T follicular helper cell (primary cell): ENCODE data around the gene SRXN1.
A peak's percentile ranks its signal among the peaks of the same experiment; 100 is the strongest.
"Not testable (repeated sequence)": the region's sequence is repeated elsewhere in the genome, so short reads cannot be mapped to it uniquely, and the experiment has no call there.

ENCODE experiments used
- DNase-seq: peaks from one replicate; pipeline ENCODE4 v3.0.0-alpha.2; 2020; ENCODE audit warnings: low read depth
- total RNA-seq, 2 experiments: gene quantifications; one replicate each; lab custom pipeline; 2026; lab: John Stamatoyannopoulos, UW

Gene SRXN1
- total RNA-seq = 0.06 to 0.35 reads per million in 2 experiments

DNA sequence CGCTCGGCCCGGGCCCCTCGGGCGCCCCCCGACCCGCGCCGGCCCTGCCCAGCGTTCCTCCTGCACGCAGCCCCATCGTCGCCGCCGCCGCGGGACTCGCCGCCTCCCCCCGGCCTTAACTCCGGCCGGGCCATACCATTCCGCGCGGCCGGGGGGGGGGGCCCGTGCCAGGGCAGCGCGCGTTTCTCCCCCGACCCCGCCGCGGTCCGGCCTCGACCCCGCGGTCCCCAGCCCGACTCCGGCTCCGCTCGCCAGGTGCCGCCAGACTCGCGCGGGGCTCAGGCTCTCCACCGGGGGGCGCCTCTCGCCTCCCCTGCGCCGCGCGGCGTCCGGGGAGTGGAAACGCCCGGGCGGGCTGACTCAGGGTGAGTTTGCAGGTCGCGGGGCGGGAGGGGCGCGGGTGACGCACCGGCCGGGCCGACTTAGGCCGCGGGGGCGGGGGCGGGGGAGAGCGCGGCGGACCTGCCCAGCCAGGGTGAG lies at the start of gene SRXN1:
Gene SRXN1 (minus strand): TSS at position 91 of the 480 bp plus-strand sequence. CDS start 15 bp downstream, at position 76.
- peak; percentile 48 for DNase-seq

DNA sequence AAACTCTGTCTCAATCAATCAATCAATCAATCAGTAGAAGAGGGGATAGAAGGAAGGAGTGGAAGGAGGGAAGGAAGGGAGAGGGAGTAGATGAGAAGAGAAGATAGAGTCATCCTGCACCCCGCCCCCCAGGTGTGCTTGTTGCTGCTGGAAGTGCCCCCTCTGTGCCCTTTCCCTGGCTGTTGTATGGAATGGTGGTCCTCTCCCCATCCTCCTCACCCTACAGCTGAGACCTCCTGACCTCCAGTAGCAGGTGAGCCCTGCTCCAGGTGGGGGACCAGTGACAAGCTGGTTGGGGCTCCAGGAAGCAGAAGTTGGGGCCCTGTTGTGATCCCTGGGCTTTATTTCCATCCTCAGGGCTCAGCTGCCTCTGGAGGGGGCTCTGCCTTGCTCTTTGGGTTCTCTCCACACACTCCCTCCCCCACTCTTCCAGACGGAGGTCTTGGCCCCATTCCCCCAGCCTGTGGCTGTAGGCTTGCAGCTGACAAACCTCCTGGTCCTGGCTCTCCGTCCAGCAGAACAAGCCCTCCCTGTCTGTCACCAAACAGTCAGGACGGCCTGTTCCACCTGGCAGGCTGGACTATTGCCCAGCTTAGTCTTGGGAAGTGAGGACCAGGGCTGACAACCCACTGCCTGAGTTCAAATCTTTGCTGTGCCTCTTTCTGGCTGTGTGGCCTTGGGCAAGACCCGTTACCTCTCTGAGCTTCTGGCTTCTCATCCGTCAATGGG lies 48.6 kb upstream of the SRXN1 start:
- no peak for DNase-seq

DNA sequence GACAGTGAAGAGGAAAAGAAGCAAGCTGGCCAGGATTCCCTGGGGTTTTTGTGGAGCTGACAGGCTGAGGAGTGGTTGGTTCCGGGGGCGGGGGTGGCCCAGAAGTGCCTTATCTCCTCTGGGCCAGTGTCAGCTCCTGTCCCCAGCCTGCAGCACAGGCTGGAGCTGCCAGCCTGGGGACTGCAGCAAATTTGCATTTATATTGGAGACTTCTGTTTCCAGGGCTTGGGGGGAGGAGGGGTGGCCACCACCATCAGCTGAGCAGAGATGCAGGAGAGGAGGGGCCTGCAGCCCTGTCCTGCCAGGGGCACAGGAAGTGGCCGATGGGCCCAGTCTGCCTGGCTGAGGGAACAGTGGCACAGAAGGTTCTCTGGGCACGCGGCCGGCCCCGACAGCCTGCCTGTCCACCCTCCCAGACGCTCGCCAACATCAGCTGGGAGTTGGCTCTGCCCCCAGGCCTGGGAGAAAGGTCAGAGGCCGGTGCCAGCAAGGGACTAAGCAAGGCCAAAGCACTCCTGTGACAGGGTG lies 46.9 kb upstream of the SRXN1 start:
- no peak for DNase-seq

DNA sequence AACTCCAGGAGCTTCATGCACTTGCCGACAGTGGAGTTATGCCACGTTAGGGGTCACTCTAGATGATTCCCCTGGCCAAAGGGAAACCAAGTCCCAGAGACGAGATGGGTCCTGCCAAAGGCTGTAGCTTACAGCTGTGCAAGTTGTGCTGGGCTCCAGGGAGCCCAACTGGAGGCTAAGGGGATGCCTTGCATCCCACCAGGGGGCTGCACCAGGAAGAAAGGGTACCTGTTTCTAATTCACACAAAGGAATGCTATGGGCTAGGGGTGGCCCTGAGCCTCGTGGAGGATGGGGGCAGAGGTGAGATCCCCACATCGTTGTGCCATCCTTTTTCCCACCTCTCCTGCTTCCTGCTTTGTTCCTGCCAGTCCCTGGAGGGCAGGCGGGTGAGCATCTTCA lies 46.3 kb upstream of the SRXN1 start:
- no peak for DNase-seq

DNA sequence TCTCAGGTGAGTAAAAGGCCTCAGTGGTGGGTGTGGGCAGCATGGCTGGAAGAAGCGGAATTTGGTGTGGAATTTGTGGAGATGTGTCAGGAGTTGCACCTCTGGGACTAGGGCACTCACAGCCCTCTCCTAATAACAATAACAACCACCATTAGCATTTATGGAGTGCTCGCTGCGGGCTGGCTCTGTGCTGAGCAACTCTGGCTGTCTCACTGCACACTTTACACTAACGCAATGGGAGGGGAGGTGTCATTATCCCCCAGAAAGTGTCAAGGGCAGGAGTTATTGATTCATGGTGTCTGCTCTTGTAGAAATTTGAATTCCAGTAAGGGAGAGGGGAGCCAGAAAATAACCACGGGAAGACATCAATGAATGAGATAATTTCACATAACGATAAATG lies 45.3 kb upstream of the SRXN1 start:
- no peak for DNase-seq

DNA sequence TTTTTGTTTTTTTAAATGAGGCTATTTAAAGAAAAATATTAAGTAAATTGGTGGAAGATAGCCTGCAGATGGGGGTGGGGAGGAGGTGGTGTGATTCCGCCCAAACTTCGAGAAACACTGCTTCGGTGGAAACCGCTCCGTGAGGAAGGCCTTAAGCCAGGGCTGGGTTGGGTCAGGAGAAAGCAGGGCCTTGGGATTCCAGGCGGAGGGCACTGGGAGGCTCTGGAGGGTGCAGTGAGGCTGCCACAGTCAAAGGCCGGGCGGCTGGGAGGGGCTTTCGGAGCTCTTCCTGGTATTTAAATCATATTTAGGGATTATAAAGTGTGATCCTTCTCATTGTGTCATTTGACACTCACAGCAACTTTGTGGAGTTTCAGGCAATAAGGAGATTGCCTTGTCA lies 44.8 kb upstream of the SRXN1 start:
- no peak for DNase-seq

DNA sequence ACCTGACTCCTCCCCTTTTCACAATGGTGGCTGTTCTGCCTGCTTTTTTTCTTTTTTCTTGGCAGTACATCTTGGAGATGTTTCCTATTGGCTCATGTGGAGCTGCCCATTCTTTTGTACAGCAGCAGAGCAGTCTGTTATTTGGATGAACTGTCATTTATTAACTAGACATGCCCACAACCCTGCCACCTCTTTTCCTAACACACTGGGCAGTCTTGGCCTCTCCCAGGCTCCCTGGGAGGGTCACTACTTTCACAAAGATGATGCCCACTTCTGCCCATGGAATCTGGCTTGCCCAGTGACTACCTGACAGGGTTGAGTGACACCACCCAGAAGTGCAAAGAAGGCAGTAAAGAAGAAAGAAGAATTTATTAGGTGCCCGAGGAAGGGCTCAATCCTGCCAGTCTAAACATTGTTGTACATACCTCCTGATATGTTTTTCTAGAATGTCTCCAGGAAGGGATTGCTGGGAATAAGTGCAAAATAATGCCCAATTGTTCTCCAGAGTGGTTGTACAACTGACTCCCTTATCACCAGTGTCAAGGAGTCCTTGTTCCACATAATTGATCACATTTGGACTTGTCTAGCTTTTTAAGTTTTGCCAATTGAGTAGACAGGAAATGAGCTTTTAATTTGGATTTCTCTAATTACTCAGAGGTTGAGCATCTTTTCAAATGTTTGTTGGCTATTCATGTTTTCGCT lies 42.3 kb upstream of the SRXN1 start:
- no peak for DNase-seq

DNA sequence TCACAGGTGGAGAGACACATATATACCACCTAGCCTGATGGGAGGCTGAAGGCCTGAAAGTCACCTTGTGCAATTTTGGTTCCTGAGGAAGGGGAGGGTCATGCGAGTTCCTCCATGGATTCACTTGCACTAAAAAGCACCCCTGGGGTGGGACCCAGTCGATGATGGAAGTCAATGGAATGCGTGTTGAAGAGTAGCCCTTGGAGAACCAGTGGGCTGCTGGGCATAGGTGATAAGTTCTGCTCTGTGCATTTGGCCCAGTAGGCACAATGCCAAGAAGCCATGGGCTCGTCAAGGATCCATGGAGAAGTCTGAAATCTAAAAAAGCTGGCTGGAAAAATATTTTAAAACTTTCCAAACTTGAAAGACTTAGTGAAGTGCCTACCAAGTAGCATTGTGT lies 41.5 kb upstream of the SRXN1 start:
- no peak for DNase-seq

DNA sequence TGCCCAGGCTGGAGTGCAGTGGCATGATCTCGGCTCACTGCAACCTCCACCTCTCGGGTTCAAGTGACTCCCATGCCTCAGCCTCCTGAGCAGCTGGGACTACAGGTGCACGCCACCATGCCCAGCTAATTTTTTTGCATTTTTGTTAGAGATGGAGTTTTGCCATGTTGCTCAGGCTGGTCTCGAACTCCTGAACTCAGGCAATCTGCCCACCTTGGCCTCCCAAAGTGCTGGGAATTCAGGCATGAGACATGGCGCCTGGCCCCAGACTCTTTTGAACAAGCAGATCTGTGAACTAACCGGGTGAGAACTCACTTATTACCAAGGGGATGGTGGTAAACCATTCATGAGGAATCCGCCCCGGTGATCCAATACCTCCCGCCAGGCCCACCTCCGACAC lies 40.8 kb upstream of the SRXN1 start:
- not testable (repeated sequence) for DNase-seq

DNA sequence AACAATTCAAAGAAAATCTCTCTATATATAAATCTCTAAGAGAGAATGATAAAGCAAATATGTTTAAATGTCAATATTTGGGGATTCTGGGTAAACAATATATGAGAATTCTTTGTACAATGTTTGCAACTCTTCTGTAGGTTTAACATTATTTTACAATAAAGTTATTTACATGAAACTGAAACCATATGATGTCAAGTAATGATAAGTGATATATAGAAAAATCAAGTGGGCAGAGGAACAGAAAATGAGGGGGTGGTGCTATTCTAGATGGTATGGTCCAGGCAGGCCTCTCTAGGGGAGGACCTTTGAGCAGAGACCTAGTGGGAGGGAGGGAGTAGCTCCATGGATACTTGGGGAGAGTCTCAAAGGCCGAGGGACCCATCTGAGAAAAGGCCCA lies 39.0 kb upstream of the SRXN1 start:
- no peak for DNase-seq

DNA sequence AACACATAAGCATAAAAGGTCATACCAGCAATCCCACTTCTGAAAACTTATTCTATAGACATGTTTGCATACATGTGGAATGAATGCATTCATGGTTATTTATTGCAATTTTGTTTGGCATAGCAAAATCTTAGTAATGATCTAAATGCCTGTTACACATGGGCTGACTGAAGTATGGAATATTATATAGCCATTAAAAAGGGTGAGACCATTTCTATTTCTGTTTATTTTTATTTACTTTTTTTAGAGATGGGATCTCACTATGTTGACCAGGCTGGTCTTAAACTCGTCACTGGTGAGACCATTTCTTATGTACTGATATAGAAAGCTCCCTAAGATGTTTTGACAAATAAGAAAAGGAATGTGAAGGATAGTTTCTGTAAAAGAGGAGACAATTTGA lies 36.9 kb upstream of the SRXN1 start:
- no peak for DNase-seq

DNA sequence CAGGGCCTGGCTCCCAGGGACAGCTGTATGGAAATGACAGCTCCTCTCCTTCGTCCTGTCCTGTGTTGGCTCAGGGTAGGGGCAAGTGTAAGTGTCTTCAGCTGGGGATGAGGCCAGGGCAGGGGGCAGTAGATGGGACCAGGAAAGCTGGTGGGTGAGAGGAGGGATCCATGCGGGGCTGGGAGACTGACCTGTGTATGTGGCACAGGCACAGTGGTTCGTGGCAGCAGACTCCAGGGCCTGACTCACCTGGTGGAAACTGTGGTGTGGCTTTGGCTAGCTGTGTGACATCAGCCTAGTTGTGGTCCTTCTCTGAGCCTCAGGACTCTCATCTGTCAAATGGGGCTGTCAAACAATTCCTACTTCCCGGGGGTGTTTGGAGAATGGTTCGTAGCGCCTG lies 36.3 kb upstream of the SRXN1 start:
- no peak for DNase-seq

DNA sequence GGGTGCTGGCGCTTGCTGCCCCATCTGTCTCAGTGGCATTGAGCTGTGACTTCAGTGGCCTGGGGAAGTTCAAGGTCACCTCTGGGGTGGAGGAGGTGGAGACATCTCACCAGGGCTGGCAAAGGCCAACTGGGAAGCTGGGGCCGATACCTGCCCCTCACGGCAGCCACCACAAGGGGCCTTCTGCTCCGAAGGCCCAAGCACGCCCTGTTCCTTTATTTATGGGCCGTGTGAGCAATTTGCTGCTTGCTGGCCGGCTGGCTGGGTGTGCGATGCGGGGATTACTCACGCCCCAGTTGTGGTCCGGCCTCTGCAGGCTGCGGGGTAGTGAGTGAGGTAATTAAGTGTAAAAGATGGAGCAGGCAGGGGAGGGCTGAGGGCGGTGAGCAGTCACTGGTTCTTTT lies 35.8 kb upstream of the SRXN1 start:
- no peak for DNase-seq

DNA sequence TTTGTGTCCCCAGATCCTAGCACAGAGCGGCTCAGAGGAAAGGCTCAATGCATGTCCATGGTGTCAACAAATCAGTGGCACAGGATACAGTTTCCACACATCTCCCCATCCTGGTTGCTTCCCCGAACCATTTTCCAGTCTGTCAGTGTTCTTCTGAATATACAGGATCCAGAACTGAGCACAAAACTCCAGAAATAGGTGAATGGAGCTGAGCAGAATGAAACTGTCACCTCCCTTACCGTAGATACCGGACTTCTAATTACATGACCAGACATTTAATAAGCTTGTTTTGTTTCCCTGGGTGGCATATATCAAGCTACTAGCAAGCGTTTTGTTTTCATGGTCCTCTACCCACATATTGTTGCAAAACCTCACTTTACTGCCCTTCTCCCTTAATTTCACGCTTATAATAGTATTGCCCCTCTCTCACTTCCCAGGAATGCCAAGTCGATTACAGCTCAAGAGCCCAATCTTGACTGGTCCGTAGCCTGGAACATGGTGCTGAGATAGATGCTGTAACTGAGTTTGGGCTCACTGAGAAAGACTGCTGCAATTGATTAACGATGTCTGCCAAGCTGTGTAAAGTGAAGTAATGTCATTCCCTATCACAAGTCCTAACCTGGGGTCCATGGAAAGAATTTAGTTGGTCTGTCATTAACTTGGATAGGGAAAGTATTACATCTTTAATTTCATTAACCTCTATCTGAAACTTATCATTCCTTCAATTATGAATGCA lies 34.6 kb upstream of the SRXN1 start:
- DNase-seq = no peak

DNA sequence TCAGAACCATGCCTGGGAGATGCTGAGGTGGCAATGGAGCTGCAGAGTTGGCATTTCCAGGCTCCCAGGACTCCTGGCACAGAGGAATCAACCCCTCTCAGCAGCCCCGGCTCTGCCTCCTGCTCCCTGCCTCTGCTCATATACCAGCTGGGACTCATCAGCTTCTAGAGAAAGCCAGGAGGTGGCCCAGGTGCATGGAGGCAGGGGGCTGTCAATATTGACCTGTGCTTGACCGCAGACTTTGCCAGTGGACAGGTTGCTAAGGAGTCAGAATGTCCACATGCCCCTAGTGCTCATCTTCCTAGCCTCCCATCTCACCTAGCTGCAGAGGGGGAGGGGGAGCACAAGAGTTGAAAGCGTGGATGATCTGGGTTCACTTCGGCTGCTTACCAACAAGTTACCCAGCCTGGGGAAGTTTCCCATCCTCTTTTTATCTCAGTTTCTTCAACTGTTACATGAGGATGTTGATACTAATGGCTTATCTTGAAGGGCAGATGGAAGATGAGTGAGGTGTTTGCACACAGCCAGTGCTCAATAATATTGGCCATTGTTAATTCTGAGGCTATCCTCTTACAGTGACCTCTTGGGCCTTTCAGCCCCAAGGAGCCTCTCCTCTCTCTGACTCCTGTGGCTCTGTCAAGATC lies 31.8 kb upstream of the SRXN1 start:
- no peak for DNase-seq

DNA sequence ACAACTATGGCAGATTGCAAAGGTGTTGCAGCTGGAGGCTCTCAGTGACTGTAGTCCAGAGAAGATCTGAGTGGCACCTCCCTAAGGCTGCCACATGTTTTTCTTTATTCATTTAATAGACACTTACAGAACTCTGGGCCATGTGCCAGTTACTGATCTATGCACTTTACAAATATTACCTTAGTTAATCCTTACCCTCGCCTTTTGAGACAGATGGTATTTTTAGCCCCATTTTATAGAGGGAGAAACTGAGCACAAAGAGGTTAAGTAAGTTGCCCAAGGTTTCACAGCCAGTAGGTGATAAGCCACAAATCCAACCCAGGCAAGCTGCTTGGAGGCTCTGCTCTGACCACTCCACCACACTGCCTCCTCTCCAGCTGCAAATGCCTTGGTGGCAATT lies 29.1 kb upstream of the SRXN1 start:
- DNase-seq = no peak

DNA sequence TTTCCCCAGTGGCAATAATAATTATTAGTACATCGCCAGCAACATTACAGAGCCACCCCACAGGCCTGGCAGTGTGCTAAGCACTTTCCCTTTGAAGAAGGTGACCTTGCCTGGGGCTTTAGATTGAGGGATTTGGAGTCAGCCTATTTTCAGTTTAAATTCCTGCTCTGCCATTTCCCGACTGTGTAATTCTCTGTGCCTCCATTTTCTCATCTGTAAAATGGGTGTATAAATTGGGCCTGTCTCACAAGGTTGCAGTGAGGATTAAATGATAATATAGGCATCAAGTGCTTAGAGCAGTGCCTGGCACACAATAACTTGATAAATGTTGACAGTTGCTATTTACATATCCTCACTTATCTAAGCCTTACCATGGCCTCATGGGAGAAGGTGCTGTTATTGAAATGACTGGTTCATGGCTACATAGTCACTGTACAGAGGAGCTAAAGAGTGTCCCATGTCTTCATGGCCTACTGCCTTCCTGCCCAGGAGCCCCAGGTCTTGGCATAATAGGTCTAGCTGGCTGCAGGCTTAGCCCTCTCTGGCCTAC lies 27.7 kb upstream of the SRXN1 start:
- DNase-seq = no peak

DNA sequence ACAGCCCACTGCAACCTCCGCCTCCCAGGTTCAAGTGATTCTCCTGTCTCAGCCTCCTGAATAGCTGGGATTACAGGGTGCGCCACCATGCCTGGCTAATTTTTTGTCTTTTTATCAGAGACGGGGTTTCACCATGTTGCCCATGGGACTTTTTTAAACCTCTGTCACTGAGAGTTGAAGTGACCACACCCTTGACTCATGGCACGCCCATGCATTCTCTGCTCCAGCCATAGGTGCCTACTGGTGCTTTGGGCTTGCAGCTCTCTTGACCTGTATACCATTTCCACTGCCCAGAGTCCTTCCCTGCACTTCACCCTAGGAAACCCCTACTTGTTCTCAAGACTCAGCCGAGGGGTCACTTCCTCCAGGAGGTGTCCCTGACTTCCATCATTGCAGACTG lies 25.0 kb upstream of the SRXN1 start:
- DNase-seq = no peak

DNA sequence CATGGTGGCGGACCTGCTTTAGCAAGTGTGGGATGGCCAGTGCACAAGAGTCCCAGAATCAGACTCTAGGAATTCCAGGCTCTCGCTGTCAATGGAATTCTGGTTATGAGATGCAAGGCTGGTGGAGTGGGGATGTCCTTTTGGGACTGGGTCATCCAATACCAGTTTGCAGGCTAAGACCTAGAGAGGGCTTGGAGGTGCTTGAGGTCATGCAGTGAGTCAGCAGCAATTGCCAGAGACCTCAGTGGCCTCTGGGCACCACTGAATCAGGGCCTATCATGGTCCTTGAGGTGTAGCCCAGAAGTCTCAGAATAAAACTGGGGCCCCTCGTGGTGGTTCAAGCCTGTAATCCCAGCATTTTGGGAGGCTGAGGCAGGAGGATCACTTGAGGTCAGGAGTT lies 24.0 kb upstream of the SRXN1 start:
- DNase-seq = no peak

DNA sequence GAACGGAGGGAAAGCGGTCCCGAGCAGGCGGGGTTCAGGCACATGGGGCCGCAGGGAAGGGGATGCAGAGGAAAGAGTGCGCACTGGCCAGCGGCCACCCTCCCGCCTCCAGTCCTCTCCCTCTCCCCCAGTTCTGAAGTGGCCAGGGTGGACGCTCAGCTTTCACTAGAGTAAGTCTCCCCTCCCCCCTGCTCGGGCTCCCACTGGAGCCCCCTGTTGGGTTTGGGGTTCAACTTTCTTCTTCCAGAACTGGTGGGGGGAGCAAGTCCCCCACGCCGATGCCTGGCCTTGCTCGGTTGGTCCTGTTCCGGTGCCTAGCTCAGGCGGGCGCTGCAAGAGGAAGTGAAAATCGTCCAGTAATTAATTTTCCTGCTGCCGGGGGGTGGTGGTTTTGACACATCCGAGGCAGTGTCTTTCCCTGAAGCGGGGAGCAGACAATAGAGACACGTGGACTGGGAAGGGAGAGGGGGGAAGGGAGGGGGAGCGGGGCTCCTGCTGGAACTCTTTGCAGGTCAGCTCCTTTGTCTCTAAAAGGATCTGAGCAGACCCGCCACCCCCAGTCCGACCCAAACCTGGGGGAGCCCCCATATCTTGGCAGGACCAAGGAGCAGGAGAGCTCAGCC lies 23.4 kb upstream of the SRXN1 start:
- DNase-seq = no peak
